Fibroblast of the aortic adventitia (primary cell): ENCODE measurements around the gene SLFN5. TPM values are rescaled to one million over a fixed set of nuclear protein-coding genes. Genes with fewer than 3 reads are reported as not detected.
A peak's percentile ranks its signal among the peaks of the same experiment; 100 is the strongest.

Experiments
- DNase-seq: peaks from one replicate; pipeline ENCODE4 v3.0.0-alpha.2; 2010; ENCODE audit warnings: low read depth
- H3K4me3 ChIP-seq: 2 replicates; pipeline ENCODE4 v1.5.1; 2011; ENCODE audit warnings: low read depth, mild to moderate bottlenecking, control low read depth, low read length, moderate library complexity
- total RNA-seq: library from RNA; depleted of rRNA; stranded (reverse); fragments of >200 nt; gene quantifications from 2 replicates; pipeline ENCODE4 v1.2.3, GENCODE V29; 2012; ENCODE audit warnings: low replicate concordance
- TF ChIP-seq, protein P1 (sequence below): IDR thresholded peaks from 2 replicates; pipeline ENCODE4 v1.5.1; 2011; ENCODE audit warnings: mild to moderate bottlenecking, low read length, control low read depth, inconsistent platforms; ENCODE audit not compliant: insufficient read depth

SLFN5 gene
- total RNA-seq, 1 donor, result 107 TPM

DNA sequence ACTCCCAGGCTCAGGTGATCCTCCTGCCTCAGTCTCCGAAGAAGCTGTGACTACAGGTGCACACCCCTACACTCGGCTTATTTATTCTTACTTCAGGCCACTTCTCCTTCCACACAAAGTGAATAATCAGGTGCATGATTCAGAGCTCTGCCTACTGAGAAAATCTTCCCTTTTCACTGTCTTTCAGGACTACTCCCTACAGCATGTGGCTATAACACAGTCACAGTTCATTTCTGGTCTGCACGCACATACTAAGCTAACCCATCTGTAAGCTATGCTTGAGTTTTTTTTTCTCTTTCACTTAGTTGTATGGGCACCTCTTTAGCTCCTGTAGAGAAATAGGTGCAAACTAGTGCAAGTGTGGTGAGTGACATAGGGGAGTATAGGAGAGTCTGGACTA lies 7.6 kb upstream of the SLFN5 start:
- no peak for DNase-seq
- no peak overlapping the region for H3K4me3 ChIP-seq
- TF ChIP-seq, protein P1, sequence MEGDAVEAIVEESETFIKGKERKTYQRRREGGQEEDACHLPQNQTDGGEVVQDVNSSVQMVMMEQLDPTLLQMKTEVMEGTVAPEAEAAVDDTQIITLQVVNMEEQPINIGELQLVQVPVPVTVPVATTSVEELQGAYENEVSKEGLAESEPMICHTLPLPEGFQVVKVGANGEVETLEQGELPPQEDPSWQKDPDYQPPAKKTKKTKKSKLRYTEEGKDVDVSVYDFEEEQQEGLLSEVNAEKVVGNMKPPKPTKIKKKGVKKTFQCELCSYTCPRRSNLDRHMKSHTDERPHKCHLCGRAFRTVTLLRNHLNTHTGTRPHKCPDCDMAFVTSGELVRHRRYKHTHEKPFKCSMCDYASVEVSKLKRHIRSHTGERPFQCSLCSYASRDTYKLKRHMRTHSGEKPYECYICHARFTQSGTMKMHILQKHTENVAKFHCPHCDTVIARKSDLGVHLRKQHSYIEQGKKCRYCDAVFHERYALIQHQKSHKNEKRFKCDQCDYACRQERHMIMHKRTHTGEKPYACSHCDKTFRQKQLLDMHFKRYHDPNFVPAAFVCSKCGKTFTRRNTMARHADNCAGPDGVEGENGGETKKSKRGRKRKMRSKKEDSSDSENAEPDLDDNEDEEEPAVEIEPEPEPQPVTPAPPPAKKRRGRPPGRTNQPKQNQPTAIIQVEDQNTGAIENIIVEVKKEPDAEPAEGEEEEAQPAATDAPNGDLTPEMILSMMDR, result no peak

- DNase-seq, result no peak
- H3K4me3 ChIP-seq, result no peak overlapping the region
- TF ChIP-seq, protein P1, result no peak
Observed at GRCh38 chr17:35235917-35236316, 7.0 kb upstream of the SLFN5 start.

DNA sequence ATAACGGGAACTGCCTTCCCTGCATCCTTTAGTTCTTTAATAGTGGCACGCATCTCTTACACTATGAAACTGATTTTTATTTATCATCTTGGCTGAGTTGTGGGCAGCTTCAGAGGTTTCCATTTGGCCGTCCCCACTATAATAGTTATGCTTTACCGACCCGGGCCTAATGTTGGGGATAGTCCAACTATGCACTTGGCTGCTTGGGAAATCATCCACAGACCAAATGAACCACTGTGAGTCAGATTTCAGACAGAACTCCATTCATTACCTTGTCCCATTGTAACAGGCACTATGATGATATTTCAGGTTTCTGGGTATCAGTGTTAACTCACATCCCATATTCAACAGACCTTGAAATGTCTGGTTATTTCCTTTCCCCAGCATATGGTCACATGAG lies 6.1 kb upstream of the SLFN5 start:
- H3K4me3 ChIP-seq, result no peak overlapping the region
- TF ChIP-seq, protein P1, result no peak
- DNase-seq, result no peak

GRCh38 chr17:35238821-35239220 lies 4.1 kb upstream of the SLFN5 start:
- peak; percentile 24 for DNase-seq
- no peak overlapping the region for H3K4me3 ChIP-seq
- TF ChIP-seq, protein P1, result no peak

GRCh38 chr17:35239823-35240222 lies 3.0 kb upstream of the SLFN5 start:
- no peak overlapping the region for H3K4me3 ChIP-seq
- TF ChIP-seq, protein P1, result no peak
- peak; percentile 21 for DNase-seq

DNA sequence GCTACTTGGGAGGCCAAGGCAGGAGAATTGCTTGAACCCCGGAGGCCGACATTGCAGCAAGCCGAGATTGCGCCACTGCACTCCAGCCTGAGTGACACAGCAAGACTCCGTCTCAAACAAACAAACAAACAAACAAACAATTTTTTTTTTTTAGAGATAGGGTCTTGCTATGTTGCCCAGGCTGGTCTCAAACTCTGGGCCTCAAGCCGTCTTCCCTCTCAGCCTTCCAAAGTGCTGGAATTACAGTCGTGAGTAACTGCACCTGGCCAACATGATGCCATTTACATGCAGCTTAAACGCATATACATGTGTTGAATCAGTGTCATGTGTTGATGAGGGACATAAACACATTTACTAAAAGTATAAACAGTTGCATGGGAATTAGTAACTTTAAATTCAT lies 2.0 kb upstream of the SLFN5 start:
- DNase-seq, result no peak
- TF ChIP-seq, protein P1, result no peak

GRCh38 chr17:35241520-35241919 lies 1.4 kb upstream of the SLFN5 start:
- TF ChIP-seq, protein P1, result no peak
- H3K4me3 ChIP-seq, result peak overlapping the region; percentile 94
- DNase-seq, result no peak

More for the DNA sequence above, 2.0 kb upstream of the SLFN5 start:
- no peak overlapping the region for H3K4me3 ChIP-seq
